Thyroid gland (tissue), 4 donors: ENCODE results near the gene PER2. TPM values are rescaled to one million over a fixed set of nuclear protein-coding genes. Genes with fewer than 3 reads are reported as not detected.
"Not testable (repeated sequence)": the region's sequence is repeated elsewhere in the genome, so short reads cannot be mapped to it uniquely, and the experiment has no call there.

Source experiments
- DNase-seq, 2 donors: peaks; one replicate each; pipeline ENCODE4 v3.0.0-alpha.2; 2019
- H3K27ac ChIP-seq, 3 donors: fragments of 200-600 bp; sonication (generic); 1 replicate in 2 of 3; 2 replicates in 1 of 3; pipeline ENCODE4 v1.5.1; 2016 to 2019; ENCODE audit warnings: mild to moderate bottlenecking in 1 of 3, moderate library complexity in 1 of 3
- H3K27me3 ChIP-seq: fragments of 200-600 bp; sonication (generic); one replicate; pipeline ENCODE4 v1.5.1; 2019
- H3K36me3 ChIP-seq, 2 donors: fragments of 200-600 bp; sonication (generic); one replicate each; pipeline ENCODE4 v1.5.1; 2016 to 2019
- H3K4me1 ChIP-seq, 2 donors: fragments of 200-600 bp; sonication (generic); one replicate each; pipeline ENCODE4 v1.5.1; 2017 to 2019
- H3K4me3 ChIP-seq, 3 donors: fragments of 200-600 bp; sonication (generic); replicated peaks in 1 of 3; 1 replicate in 2 of 3; 2 replicates in 1 of 3; pipeline ENCODE4 v1.5.1; 2016; ENCODE audit warnings: mild to moderate bottlenecking in 1 of 3
- H3K9me3 ChIP-seq: fragments of 200-600 bp; sonication (generic); one replicate; pipeline ENCODE4 v1.5.1; 2017
- POLR2A ChIP-seq, 2 donors: fragments of 450-650 bp; IDR thresholded peaks; one replicate each; pipeline ENCODE4 v1.6.1; 2017; ENCODE audit warnings: antibody characterized with exemption in 2 of 2, mild to moderate bottlenecking in 2 of 2, moderate library complexity in 1 of 2
- WGBS, 2 donors: methylation state at CpG; one replicate each; pipeline ENCODE4 v1.1.5; 2017; 5-methylcytosine and 5-hydroxymethylcytosine counted together
- intact Hi-C: fragments of 100-400 bp; cut with DNase I; formaldehyde crosslinking; loops from one replicate; pipeline ENCODE4 v1.15.1; 2023
- total RNA-seq, 4 donors: library from RNA; depleted of rRNA; stranded (reverse); fragments of >200 nt; gene quantifications; one replicate each; pipeline ENCODE4 v1.2.3, GENCODE V29; 2016
- TF ChIP-seq, protein P1 (sequence below), 6 experiments: fragments of 200-600 bp in 3 of 6; fragments of 450-650 bp in 3 of 6; sonication (generic) in 3 of 6; IDR thresholded peaks; one replicate each; pipeline ENCODE4 v1.5.1; 2016 to 2019; ENCODE audit warnings: antibody characterized with exemption in 6 of 6, mild to moderate bottlenecking in 2 of 6, inconsistent platforms in 1 of 6, moderate library complexity in 1 of 6

The PER2 gene
- total RNA-seq, 4 donors from 2014 or later, result 6.5 to 17.6 (median 9.6) TPM

DNA sequence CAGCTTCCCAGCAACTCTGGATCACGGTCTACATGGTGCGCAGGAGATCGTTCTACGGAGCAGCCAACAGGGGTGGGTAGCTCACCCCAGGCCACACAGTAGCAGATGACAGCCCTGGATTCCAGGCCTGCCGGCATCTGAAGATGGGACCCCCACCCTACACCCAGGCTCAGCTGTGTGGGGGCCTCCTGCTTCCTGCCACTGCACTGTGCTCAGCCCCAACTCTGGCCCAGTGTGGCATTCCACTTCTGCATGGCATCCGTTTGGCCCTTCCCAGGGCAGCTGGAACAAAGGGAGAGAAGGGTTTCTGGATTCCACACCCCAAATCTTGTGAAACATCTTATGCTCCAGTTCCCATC lies 9.1 kb downstream of the PER2 start:
- no peak overlapping the region for H3K4me3 ChIP-seq
- 88 to 100% methylated on average over 1 of the region's 6 CpGs for WGBS, 2 donors
- H3K27ac ChIP-seq, result no peak overlapping the region
- H3K36me3 ChIP-seq, result peaks cover 15 to 21% of the 10 kb centered on the region in 2 donors
- intact Hi-C loops, result no loop called here
- no peak for TF ChIP-seq POLR2A (IDR thresholded peaks at IDR 0.05)
- TF ChIP-seq, protein P1, sequence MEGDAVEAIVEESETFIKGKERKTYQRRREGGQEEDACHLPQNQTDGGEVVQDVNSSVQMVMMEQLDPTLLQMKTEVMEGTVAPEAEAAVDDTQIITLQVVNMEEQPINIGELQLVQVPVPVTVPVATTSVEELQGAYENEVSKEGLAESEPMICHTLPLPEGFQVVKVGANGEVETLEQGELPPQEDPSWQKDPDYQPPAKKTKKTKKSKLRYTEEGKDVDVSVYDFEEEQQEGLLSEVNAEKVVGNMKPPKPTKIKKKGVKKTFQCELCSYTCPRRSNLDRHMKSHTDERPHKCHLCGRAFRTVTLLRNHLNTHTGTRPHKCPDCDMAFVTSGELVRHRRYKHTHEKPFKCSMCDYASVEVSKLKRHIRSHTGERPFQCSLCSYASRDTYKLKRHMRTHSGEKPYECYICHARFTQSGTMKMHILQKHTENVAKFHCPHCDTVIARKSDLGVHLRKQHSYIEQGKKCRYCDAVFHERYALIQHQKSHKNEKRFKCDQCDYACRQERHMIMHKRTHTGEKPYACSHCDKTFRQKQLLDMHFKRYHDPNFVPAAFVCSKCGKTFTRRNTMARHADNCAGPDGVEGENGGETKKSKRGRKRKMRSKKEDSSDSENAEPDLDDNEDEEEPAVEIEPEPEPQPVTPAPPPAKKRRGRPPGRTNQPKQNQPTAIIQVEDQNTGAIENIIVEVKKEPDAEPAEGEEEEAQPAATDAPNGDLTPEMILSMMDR (IDR thresholded peaks at IDR 0.05), result no peak
- no peaks in the 10 kb centered on the region for H3K9me3 ChIP-seq
- peaks cover 22 to 45% of the 10 kb centered on the region in 2 donors for H3K4me1 ChIP-seq
- DNase-seq, result no peak
- H3K27me3 ChIP-seq, result no peaks in the 10 kb centered on the region

DNA sequence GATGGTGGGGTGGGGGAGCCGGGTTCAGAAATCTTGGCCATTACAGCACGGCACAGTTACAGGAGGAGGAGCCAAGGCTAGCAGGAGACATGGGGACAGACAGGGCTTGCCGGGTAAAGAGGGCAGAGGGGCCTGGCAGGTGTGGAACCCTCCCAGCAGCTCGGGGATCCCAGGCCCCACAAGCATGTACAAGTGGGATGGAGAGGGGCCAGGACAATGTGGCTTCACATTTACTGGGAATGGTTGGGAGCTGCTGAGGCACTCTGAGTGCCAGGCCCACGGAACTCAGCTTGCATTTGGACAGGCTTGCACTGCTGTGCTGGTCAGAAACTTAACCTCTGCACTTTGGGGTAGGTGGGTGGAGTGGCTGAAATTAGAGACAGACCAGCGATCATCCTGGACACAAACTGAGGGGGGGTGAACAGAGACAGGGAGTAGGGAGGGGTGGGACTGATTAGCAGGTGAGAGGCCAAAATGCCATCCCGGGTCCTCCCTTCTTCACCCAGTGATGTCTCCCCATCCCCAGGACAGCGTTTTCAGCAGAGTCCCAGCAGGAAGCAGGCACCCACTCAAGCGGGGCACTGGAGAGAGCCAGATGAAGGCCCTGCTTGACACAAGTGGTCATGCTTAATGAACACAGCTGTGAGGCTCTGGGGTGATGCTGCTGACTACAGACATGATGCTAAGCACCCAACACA lies 9.6 kb downstream of the PER2 start:
- Histone ChIP-seq H3K4me3 (no peak overlapping the region), H3K27me3 (no peaks in the 10 kb centered on the region), H3K27ac (no peak overlapping the region), H3K36me3 (peaks cover 20 to 25% of the 10 kb centered on the region in 2 donors), H3K9me3 (no peaks in the 10 kb centered on the region), H3K4me1 (peaks cover 20 to 40% of the 10 kb centered on the region in 2 donors)
- TF ChIP-seq, protein P1 (IDR thresholded peaks at IDR 0.05), result no peak
- no peak for TF ChIP-seq POLR2A (IDR thresholded peaks at IDR 0.05)
- DNase-seq, result peak; percentile 68 to 78
- intact Hi-C loops, result no loop called here
- 58 to 63% methylated on average over 7 to 9 of the region's 9 CpGs for WGBS, 2 donors

- no peaks in the 10 kb centered on the region for H3K27me3 ChIP-seq
- intact Hi-C loops, result no loop called here
- TF ChIP-seq, protein P1 (IDR thresholded peaks at IDR 0.05), result no peak
- no peak for TF ChIP-seq POLR2A (IDR thresholded peaks at IDR 0.05)
- no peaks in the 10 kb centered on the region for H3K9me3 ChIP-seq
- peak in 1 of 2 donors; percentile 58 for DNase-seq
- peaks cover 27 to 29% of the 10 kb centered on the region in 2 donors for H3K36me3 ChIP-seq
- peaks cover 12 to 29% of the 10 kb centered on the region in 2 donors for H3K4me1 ChIP-seq
- WGBS, 2 donors, result 82 to 84% methylated on average over 14 to 15 of the region's 15 CpGs
- no peak overlapping the region for H3K4me3 ChIP-seq
- no peak overlapping the region for H3K27ac ChIP-seq
Measured at GRCh38 chr2:238277695-238278094, 10.7 kb downstream of the PER2 start.

DNA sequence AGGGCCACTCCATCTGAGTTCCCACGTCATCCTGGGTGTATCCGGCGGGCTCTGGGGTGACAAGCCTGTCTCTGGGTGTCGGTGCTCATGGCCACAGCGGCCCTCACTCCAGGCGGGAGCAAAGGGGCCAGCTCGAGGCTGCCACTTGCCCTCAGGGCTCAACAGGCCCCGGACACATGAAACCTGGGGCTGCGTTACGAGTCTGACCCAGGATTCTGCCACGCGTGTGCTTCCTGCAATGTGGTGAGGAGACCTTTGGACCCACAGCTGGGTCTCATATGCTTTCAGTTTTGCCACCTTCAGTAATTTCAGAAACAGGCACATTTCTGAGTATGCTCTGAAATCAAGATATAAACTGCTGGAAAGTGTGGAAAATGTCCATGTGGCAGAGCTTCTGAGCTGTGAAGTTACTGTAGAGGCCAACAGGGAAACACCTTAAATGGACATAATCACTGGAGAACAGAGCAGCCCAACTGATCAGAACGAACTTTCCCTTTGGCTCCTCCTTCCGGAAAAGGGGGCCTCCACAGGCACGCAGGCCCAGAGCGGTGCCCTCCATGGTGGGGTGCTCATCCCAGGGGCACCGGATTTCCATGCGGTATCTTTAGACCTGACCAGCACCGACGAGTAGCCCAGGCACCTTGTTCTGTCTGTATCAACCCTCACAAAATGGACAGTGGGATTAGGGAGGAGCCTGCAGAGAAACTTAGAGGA lies 14.1 kb downstream of the PER2 start:
- H3K36me3 ChIP-seq, result peaks cover 40 to 47% of the 10 kb centered on the region in 2 donors
- intact Hi-C loops, result no loop called here
- DNase-seq, result no peak
- H3K4me3 ChIP-seq, result no peak overlapping the region
- H3K27ac ChIP-seq, result no peak overlapping the region
- no peaks in the 10 kb centered on the region for H3K27me3 ChIP-seq
- H3K9me3 ChIP-seq, result no peaks in the 10 kb centered on the region
- H3K4me1 ChIP-seq, result peaks cover 4 to 10% of the 10 kb centered on the region in 2 donors
- TF ChIP-seq, protein P1 (IDR thresholded peaks at IDR 0.05), result no peak
- no peak for TF ChIP-seq POLR2A (IDR thresholded peaks at IDR 0.05)
- WGBS, 2 donors, result 92 to 95% methylated on average over 20 of the region's 20 CpGs

- DNase-seq, H3K4me1 ChIP-seq, intact Hi-C loops, H3K4me3 ChIP-seq, H3K9me3 ChIP-seq, H3K27ac ChIP-seq, H3K27me3 ChIP-seq: not testable (repeated sequence)
- peaks cover 43 to 48% of the 10 kb centered on the region in 2 donors for H3K36me3 ChIP-seq
- WGBS, 2 donors, result 94 to 95% methylated on average over 10 of the region's 10 CpGs
Measured at GRCh38 chr2:238273433-238273832, 15.0 kb downstream of the PER2 start.
